Dedifferentiated amniotic fluid mesenchymal stem cell (primary cell): ENCODE results near the gene NPHP3.

Experiments
- DNase-seq: peaks from one replicate; pipeline ENCODE4 v3.0.0-alpha.2; 2016; ENCODE audit errors: extremely low spot score

Gene NPHP3

GRCh38 chr3:132695422-132695821 is 26.8 kb downstream of the NPHP3 start:
- DNase-seq: no peak

DNA sequence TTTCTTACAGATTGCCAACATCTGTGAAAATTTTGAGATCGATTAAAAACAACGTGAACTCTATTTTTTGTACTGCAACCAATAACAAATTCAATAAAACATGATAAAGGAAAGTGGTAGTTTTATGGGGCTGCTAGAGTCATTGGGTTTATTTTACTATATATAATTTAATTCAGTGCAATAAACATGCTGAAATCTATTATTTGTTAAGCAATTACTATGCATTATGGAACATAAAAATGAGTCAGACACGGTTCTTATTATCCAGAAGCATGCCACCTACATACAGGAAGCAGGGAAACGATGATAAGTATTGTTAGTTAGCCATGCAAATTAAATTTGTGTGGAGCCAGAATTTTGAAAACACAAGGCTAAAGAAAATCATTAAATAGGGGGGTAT is 27.2 kb downstream of the NPHP3 start:
- DNase-seq: no peak

- DNase-seq: no peak
Measured at GRCh38 chr3:132690040-132690439, 32.2 kb downstream of the NPHP3 start.

- DNase-seq: no peak
Measured at GRCh38 chr3:132682201-132682600, 40.0 kb downstream of the NPHP3 start.

DNA sequence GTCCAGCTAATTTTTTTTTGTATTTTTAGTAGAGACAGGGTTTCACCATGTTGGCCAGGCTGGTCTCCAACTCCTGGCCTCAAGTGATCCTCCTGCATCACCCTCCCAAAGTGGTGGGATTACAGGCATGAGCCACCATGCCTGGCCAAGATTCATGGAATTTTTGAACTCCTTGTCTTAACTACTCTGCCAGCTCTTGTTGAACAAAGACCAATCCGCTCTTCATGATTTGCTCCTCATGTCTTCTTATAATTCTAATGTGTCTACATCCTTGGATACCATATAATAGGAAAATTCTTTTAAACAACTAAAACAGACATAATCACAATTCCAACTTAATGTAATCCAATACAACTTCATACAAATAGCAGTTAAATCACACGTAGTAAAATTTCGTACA is 40.8 kb downstream of the NPHP3 start:
- no peak for DNase-seq

DNA sequence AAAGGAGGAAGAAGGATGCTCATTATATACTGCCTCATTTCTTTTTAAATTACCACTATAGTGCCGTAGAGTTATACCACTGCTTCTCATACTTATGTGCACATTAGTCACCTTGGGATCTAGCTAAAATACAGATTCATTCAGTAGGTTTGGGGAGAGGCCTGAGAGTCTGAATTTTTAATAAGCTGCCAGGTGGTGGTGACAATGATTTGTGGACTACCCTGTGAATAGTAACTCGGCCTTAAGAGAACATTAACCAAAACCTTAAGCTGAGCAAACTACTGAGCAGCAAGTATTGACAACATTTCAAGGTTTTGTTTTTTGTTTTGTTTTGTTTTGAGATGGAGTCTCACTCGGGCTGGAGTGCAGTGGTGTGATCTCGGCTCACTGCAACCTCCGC is 42.3 kb downstream of the NPHP3 start:
- DNase-seq: no peak

GRCh38 chr3:132675408-132675807 is 46.8 kb downstream of the NPHP3 start:
- no peak for DNase-seq

GRCh38 chr3:132669256-132669777 is 52.9 kb downstream of the NPHP3 start:
- no peak for DNase-seq

DNA sequence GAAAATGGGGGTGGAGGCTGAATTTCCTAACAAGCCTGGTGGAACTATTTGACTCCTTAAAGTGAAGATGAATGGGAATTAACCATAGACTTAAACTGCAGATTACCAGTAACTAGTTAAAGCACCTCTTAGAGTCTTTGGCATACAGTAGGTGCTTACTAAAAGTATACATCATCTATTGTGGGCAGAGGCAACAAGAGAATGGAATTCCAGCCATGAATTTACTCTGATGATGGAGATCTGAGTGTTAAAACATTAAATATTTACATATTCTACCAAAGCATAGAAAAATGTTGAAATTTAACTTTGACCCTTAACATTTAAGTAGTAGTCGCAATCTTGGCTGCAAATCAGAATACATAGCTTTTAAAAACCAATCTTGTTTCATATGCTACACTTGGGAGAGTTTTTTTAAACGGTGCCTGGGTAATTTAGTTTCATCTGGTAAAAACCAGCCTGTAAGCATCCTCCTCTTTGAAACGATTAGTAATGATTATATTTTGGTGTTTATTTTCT is 56.9 kb downstream of the NPHP3 start:
- DNase-seq: no peak

DNA sequence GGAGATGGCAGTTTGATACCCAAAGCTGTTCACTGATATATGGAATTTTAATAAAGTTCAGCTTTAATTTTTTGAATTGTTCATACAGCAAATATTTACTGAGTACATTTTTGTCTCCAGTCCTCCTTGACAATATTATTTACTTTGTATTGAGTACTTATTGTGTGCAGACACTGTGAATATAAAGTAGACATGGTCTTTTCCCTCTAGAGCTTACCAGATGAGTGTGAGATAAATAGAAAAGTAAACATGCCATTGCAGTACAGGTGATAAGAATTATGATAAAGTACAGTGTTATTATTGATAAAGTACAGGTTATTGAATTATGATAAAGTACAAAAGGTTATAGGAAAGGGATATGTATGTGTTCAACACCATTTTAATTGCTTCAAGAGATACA is 60.0 kb downstream of the NPHP3 start:
- DNase-seq: no peak

GRCh38 chr3:132661101-132661500 is 61.1 kb downstream of the NPHP3 start:
- DNase-seq: no peak

- DNase-seq: no peak
Measured at GRCh38 chr3:132660811-132661070, 61.5 kb downstream of the NPHP3 start.

DNA sequence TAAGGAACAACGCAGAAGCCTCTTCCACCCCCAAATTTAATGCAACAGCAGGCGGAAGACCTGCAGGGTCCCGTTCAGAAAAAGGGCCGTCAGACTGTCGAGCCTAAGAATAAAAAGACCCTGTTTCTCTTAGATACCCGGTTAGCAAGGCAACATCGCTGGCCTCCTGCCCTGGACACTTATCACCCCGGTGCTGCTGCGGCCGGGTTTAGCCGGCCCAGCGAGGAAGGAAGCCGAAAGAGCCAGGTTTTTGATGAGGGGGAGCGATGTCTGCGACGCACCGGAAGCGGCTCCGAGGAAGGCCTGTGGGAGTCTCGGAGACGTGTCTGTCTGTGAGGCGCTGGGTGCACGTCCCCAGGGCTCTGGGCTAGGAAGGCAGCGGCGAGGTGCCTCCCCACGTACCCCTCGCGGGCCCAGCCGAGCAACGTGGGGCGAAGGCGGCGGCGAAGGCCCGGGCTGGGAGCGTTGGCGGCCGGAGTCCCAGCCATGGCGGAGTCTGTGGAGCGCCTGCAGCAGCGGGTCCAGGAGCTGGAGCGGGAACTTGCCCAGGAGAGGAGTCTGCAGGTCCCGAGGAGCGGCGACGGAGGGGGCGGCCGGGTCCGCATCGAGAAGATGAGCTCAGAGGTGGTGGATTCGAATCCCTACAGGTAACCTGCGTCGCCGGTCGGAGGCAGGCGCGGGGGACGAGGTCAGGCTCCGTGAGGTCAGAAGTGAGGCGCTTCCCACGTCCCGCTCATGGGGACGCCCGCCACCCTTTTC is 62.0 kb downstream of the NPHP3 start, which contains the start of gene UBA5:
UBA5 (plus strand) TSS at position 278 of the 759 bp plus-strand sequence; CDS start at position 487, 209 bp downstream.
- peak; percentile 21 for DNase-seq

DNA sequence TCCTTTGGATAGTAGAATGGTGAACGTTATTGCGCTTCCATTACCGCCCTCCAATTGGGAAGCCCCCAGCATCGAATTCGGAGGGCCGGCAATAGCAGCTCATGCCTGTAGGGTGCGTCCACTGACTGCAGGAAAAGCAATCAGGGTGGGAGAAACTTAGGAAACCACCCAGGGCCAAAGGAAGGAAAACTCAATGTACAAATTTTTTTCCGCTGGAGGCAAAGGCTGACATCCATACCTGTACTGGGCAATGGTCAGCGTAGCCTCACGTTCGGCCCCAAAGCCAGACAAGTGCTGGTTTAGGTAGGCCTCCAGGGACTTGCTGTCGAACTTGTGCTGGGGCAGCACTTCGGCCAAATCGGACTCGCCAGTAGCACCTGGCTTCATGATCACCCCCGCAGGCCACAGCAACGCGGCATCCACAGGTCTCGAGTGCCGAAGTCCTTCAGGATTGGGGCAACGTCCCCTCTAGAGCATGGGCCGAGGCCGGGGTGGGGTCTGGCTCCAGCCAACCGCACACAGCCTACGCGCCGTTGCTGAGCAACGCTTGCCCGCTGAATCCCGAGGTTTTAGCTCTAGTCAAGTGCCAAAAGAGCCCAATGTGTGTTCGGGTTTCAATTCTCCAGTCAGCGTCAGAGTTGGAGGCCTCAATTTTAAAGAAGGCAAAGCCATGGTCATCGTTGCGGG is 62.7 kb downstream of the NPHP3 start, which contains the start of gene ACAD11:
ACAD11 (minus strand) TSS at position 445 of the 687 bp plus-strand sequence; CDS start at position 387, 58 bp downstream.
- DNase-seq: peak; percentile 72

DNA sequence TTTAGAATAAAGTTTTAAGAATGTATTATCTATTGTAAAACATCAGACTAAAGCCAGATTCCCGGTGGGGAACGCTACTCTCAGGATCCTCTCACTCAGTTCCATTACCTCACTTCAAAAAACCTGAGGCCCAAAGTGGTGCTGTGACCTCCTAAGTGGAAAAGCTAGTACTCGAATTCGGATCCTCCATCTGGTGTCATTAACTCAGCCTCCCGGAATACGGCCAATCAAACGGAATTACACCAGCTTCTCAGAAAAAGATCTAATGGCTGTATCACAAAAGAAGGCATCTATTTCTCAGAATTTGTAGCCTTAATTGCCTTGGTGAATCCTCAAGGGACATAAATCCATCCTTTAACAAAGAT is 63.2 kb downstream of the NPHP3 start:
- DNase-seq: peak; percentile 36

GRCh38 chr3:132657869-132658747 is 64.1 kb downstream of the NPHP3 start:
- DNase-seq: no peak

DNA sequence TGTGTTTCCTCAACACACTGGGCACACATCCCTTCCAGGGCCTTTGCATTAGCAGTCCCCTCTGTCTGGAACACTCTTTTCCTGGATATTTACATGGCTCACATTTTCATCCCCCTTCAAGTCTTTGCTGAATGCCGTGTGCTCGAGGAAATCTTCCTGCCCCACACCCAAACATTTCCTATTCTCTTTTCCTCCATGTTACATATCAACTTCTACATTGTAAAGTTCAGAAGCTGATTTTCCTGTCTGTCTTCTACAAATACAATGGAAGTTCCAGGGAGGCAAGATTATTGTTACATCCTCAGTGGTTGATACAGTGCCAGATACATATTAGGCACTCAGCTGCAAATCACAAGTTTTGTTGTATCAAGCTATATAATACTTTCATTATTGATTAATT is 66.7 kb downstream of the NPHP3 start:
- no peak for DNase-seq

DNA sequence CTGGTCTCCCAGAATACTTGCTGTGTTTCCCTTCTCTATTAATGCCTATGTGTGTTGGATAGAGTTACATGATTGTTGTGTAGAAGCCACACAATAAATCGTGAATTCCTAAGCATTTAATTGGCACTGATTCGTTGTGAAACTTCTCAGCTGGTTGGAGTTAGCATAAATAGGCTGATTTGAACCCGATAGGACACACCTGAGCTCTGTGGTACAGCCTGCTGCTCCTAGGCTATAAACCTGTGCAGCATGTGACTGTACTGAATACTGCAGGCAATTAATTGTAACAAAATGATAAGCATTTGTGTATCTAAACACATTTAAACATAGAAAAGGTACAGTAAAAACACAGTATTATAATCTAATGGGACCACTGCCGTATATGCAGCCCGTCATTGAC is 67.5 kb downstream of the NPHP3 start:
- no peak for DNase-seq

- DNase-seq: no peak
Measured at GRCh38 chr3:132654190-132654589, 68.0 kb downstream of the NPHP3 start.

DNA sequence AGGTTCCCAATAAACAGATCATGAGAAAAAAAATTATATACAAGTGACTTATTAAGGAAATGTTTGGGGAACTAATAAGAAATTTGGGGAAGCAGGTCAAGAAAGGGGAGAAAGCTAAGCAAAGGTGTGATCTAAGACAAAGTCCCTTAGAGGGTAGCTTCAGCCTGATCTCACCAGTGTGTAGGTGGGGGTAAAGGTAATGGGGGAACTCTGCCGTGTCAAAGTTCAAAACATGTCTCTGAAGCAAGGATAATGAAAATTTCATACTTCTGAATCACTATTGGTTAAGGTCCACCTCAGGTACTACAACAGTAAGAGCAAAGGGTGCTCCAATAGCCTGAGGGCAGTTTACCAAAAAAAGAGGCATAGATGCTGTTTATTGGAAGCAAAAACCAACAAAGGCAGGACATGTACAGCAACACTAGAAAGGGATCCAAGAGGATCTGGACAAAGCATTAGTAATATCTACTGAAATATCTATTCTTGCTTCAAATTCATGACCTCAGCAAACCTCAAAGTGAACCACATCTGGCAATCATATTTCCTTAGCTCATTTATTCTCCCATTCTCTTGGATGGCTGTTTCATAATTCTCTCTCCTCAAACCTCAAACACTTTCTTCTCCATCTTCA is 69.5 kb downstream of the NPHP3 start:
- DNase-seq: no peak

GRCh38 chr3:132650153-132650552 is 72.1 kb downstream of the NPHP3 start:
- no peak for DNase-seq

- DNase-seq: no peak
Measured at GRCh38 chr3:132645058-132645457, 77.2 kb downstream of the NPHP3 start.
